RWPE2 (cell line): Measurements from ENCODE around the gene DHX9.

Experiments
- ATAC-seq: fragments of 200-7000 bp; cut with Tn5 transposase; 3 replicates; pipeline ENCODE4 v1.9.1; 2021; ENCODE audit warnings: low read depth
- DNase-seq: peaks from one replicate; pipeline ENCODE4 v3.0.0-alpha.2; 2020; ENCODE audit warnings: low spot score
- H3K27ac ChIP-seq: fragments of 450-650 bp; 2 replicates; pipeline ENCODE4 v1.5.1; 2017; ENCODE audit warnings: mild to moderate bottlenecking; ENCODE audit not compliant: poor library complexity, severe bottlenecking
- H3K27me3 ChIP-seq: fragments of 250-450 bp; sonication (Bioruptor Pico); 2 replicates; pipeline ENCODE4 v1.5.1; 2021; ENCODE audit warnings: mild to moderate bottlenecking, moderate library complexity; ENCODE audit not compliant: insufficient read depth, poor library complexity, severe bottlenecking
- H3K36me3 ChIP-seq: fragments of 250-450 bp; sonication (Bioruptor Pico); 2 replicates; pipeline ENCODE4 v1.5.1; 2020; ENCODE audit warnings: low read depth, mild to moderate bottlenecking, moderate library complexity
- H3K4me1 ChIP-seq: fragments of 250-450 bp; sonication (Bioruptor Pico); 2 replicates; pipeline ENCODE4 v1.5.1; 2021; ENCODE audit warnings: mild to moderate bottlenecking, moderate library complexity; ENCODE audit not compliant: insufficient read depth, poor library complexity, severe bottlenecking
- H3K4me3 ChIP-seq: fragments of 250-450 bp; sonication (Bioruptor Pico); 2 replicates; pipeline ENCODE4 v1.5.1; 2021; ENCODE audit warnings: mild to moderate bottlenecking, moderate library complexity; ENCODE audit not compliant: severe bottlenecking
- H3K9me3 ChIP-seq: fragments of 250-450 bp; sonication (Bioruptor Pico); 2 replicates; pipeline ENCODE4 v1.5.1; 2021; ENCODE audit warnings: mild to moderate bottlenecking, moderate library complexity; ENCODE audit not compliant: severe bottlenecking
- CTCF ChIP-seq: fragments of 450-650 bp; IDR thresholded peaks from one replicate; pipeline ENCODE4 v1.5.1; 2017; ENCODE audit warnings: mild to moderate bottlenecking, moderate library complexity; ENCODE audit not compliant: poor library complexity, severe bottlenecking

DHX9 gene

GRCh38 chr1:182839209-182840066, at the start of gene DHX9:
DHX9 (plus strand) TSS chr1:182839347; CDS start chr1:182842567, 3,220 bp downstream.
- ATAC-seq: peak; percentile 84
- no peaks in the 10 kb centered on the region for H3K9me3 ChIP-seq
- H3K4me3 ChIP-seq: peak within 1 kb of the TSS; percentile 74
- peak within 1 kb of the TSS; percentile 83 for H3K27ac ChIP-seq
- H3K36me3 ChIP-seq: peaks cover 39% of the 10 kb centered on the region
- peak; percentile 90 for DNase-seq
- H3K4me1 ChIP-seq: peaks cover 12% of the 10 kb centered on the region
- TF ChIP-seq CTCF: peak; percentile 23
- no peaks in the 10 kb centered on the region for H3K27me3 ChIP-seq

DNA sequence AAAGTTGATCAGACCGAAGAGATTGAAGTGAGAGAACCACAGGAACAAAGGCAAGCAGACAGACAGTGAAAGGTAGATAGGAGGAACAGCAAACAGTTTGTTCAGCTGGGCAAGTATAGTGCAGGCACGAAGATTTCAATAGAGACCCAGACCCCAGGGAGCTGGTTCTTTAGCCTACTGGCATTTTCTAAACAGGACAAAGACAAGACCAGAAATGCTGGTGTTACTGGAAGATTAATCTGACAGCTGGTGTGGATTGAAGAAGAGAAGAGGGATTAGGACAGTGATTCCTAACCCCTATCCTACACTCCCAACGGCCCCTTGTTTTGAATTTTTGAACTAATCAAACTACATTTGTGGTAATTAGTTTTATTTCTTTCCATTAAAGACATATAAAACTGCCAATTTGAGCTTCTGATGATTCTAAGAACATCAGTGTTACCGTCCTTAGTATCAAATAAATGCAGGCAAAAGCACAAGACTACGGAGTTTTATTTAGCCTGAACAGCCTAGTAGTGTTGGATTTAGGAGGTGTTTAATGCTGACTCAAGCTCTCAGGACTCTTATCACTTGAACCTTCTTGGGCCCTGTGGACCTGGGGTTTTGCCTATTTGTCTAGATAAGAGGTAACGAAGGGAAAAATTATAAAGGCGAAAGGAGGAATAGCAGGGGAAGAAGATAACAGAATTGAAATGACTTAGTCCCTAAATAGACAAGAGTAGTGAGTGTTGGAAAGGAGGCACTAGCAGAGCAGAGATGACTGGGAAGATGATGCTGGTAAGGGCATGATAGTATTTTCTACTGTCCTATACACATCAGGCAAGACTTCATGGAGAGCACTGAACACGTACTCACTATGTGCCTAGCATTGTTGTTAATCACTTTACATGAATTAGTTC, 47.6 kb upstream of the DHX9 start:
- H3K4me3 ChIP-seq: no peak overlapping the region
- no peak for ATAC-seq
- H3K36me3 ChIP-seq: no peaks in the 10 kb centered on the region
- no peaks in the 10 kb centered on the region for H3K9me3 ChIP-seq
- no peak overlapping the region for H3K27ac ChIP-seq
- DNase-seq: no peak
- H3K27me3 ChIP-seq: peaks cover 10% of the 10 kb centered on the region
- TF ChIP-seq CTCF: no peak
- H3K4me1 ChIP-seq: peaks cover 4% of the 10 kb centered on the region

DNA sequence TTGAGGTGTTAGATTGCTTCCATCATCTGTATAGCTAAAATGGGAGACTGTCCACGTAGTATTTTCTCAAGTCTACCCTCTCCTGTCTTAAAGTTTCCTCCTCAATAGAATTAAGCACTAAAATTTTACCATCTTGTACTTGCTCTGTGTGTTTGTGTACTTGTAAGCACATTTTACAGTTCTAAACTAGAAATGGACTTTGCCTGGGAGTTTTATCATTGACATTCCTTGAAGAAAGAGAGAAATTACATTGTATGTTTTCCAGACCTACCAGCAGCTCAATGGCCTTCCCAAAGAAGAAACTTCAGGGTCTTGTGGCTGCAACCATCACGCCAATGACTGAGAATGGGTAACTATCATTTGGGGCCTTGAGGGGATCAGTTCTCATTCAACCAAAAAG, 45.1 kb upstream of the DHX9 start:
- no peak for DNase-seq
- Histone ChIP-seq H3K27ac (no peak overlapping the region), H3K4me1 (peaks cover 4% of the 10 kb centered on the region), H3K4me3 (no peak overlapping the region), H3K36me3 (no peaks in the 10 kb centered on the region), H3K9me3 (no peaks in the 10 kb centered on the region), H3K27me3 (peaks cover 2% of the 10 kb centered on the region)
- no peak for TF ChIP-seq CTCF
- ATAC-seq: no peak

- Histone ChIP-seq H3K36me3 (no peaks in the 10 kb centered on the region), H3K27me3 (no peaks in the 10 kb centered on the region), H3K4me1 (peaks cover 4% of the 10 kb centered on the region), H3K4me3 (no peak overlapping the region), H3K27ac (no peak overlapping the region), H3K9me3 (no peaks in the 10 kb centered on the region)
- TF ChIP-seq CTCF: no peak
- no peak for DNase-seq
- no peak for ATAC-seq
Observed at GRCh38 chr1:182794676-182795201, 44.4 kb upstream of the DHX9 start.
